KBM-7 (cell line): ENCODE data around the gene SETD1B.

Experiments
- DNase-seq: peaks from one replicate; pipeline ENCODE4 v3.0.0-alpha.2; 2015
- in situ Hi-C: fragments of 300-500 bp; cut with MboI; formaldehyde crosslinking; loops from 2 replicates; pipeline ENCODE4 v1.14.3; 2020; ENCODE audit warnings: low sequenced_read_pairs, low pct_unique_long_range_greater_than_20kb, mixed read lengths

The SETD1B gene

GRCh38 chr12:121817648-121818043 lies 13.8 kb downstream of the SETD1B start:
- no peak for DNase-seq
- in situ Hi-C loops: no loop called here

- in situ Hi-C loops: no loop called here
- DNase-seq: no peak
These were observed 15.6 kb downstream of the SETD1B start for GRCh38 chr12:121819212-121819949.

- in situ Hi-C loops: no loop called here
- DNase-seq: no peak
These were observed 16.2 kb downstream of the SETD1B start for GRCh38 chr12:121820056-121820455.

- DNase-seq: no peak
- in situ Hi-C loops: no loop called here
These were observed 18.7 kb downstream of the SETD1B start for GRCh38 chr12:121822393-121823100.

- no peak for DNase-seq
- in situ Hi-C loops: no loop called here
These were observed 19.4 kb downstream of the SETD1B start for GRCh38 chr12:121823101-121823726.

- DNase-seq: no peak
- in situ Hi-C loops: no loop called here
These were observed 19.9 kb downstream of the SETD1B start for GRCh38 chr12:121823727-121824115.

- in situ Hi-C loops: no loop called here
- DNase-seq: no peak
These were observed 21.3 kb downstream of the SETD1B start for GRCh38 chr12:121825041-121825523.

GRCh38 chr12:121826318-121827150 lies 22.7 kb downstream of the SETD1B start:
- DNase-seq: no peak
- in situ Hi-C loops: no loop called here

- no peak for DNase-seq
- in situ Hi-C loops: no loop called here
These were observed 23.7 kb downstream of the SETD1B start for GRCh38 chr12:121827351-121828099.

- in situ Hi-C loops: no loop called here
- no peak for DNase-seq
These were observed 24.5 kb downstream of the SETD1B start for GRCh38 chr12:121828306-121828705.

GRCh38 chr12:121828826-121829225 lies 25.0 kb downstream of the SETD1B start:
- no peak for DNase-seq
- in situ Hi-C loops: no loop called here

- DNase-seq: no peak
- in situ Hi-C loops: no loop called here
These were observed 25.6 kb downstream of the SETD1B start for GRCh38 chr12:121829250-121829918.

- in situ Hi-C loops: no loop called here
- no peak for DNase-seq
These were observed 26.3 kb downstream of the SETD1B start for GRCh38 chr12:121830134-121830533.

- DNase-seq: no peak
These were observed 26.9 kb downstream of the SETD1B start for GRCh38 chr12:121830588-121831265.

GRCh38 chr12:121831571-121832245 lies 27.9 kb downstream of the SETD1B start:
- no peak for DNase-seq
- in situ Hi-C loops: no loop called here

More at GRCh38 chr12:121830588-121831265, 26.9 kb downstream of the SETD1B start:
- in situ Hi-C loops: no loop called here

GRCh38 chr12:121837680-121838079 lies 33.9 kb downstream of the SETD1B start:
- in situ Hi-C loops: no loop called here
- no peak for DNase-seq

- in situ Hi-C loops: no loop called here
- no peak for DNase-seq
These were observed 34.3 kb downstream of the SETD1B start for GRCh38 chr12:121838126-121838525.
